Hippocampal formation (tissue), 2 donors: ENCODE results near the gene SERINC1.

Source experiments
- DNase-seq, 2 donors: peaks; one replicate each; lab custom pipeline; 2025; lab: John Stamatoyannopoulos, UW

The SERINC1 gene

GRCh38 chr6:122393351-122393896 is 78.2 kb downstream of the SERINC1 start:
- DNase-seq = no peak
